CD4-positive, alpha-beta T cell (primary cell): Measurements from ENCODE around the gene MEX3C. TPM values are rescaled to one million over a fixed set of nuclear protein-coding genes. Genes with fewer than 3 reads are reported as not detected.

Experiments used
- ATAC-seq: fragments of 200-7000 bp; cut with Tn5 transposase; one replicate; pipeline ENCODE4 v1.10.0; 2022; ENCODE audit warnings: mild to moderate bottlenecking; ENCODE audit not compliant: poor library complexity
- CTCF ChIA-PET: fragments of 350-600 bp; sonication (Branson Sonifier 250); formaldehyde crosslinking; loops from one replicate; lab custom pipeline; 2021; ENCODE audit warnings: antibody characterized with exemption, inconsistent platforms; lab: Charles Lee
- POLR2A ChIA-PET: fragments of 350-600 bp; sonication (Branson Sonifier 250); formaldehyde crosslinking; loops from one replicate; lab custom pipeline; 2021; ENCODE audit warnings: antibody characterized with exemption, inconsistent platforms; lab: Charles Lee
- DNase-seq, 14 experiments: peaks; one replicate each; pipeline ENCODE4 v3.0.0-alpha.2; 2013 to 2020; ENCODE audit warnings: mixed read lengths in 2 of 14
- H3K27ac ChIP-seq, 2 donors: one replicate each; pipeline versions ENCODE4 v1.5.1 to v1.7.0; 2013; ENCODE audit warnings: low read length in 2 of 2, low read depth in 1 of 2, mild to moderate bottlenecking in 1 of 2
- H3K27me3 ChIP-seq, 2 experiments: 1 replicate in 1 of 2; 2 replicates in 1 of 2; pipeline versions ENCODE4 v1.6.1 to v1.7.0; 2013; ENCODE audit warnings: low read length in 2 of 2, control low read depth in 1 of 2, mild to moderate bottlenecking in 1 of 2, moderate library complexity in 1 of 2; ENCODE audit not compliant: insufficient read depth in 2 of 2, control insufficient read depth in 1 of 2
- H3K36me3 ChIP-seq: one replicate; pipeline ENCODE4 v1.6.1; 2013; ENCODE audit warnings: low read length, control low read depth; ENCODE audit not compliant: insufficient read depth
- H3K4me1 ChIP-seq: one replicate; pipeline ENCODE4 v1.6.1; 2013; ENCODE audit warnings: low read length, control low read depth; ENCODE audit not compliant: insufficient read depth
- H3K4me3 ChIP-seq: one replicate; pipeline ENCODE4 v1.5.1; 2013; ENCODE audit warnings: mild to moderate bottlenecking, low read length, moderate library complexity
- H3K9me3 ChIP-seq, 2 experiments: 1 replicate in 1 of 2; 2 replicates in 1 of 2; pipeline versions ENCODE4 v1.6.1 to v1.7.0; 2013; ENCODE audit warnings: low read length in 2 of 2, mild to moderate bottlenecking in 2 of 2, control low read depth in 1 of 2, moderate library complexity in 1 of 2; ENCODE audit not compliant: control insufficient read depth in 1 of 2, insufficient read depth in 1 of 2
- H3K27ac Mint-ChIP-seq: one replicate; pipeline ENCODE4 v1.8.0; 2020; ENCODE audit warnings: mixed read lengths
- H3K27me3 Mint-ChIP-seq: one replicate; pipeline ENCODE4 v1.8.0; 2021; ENCODE audit warnings: mixed read lengths
- H3K36me3 Mint-ChIP-seq: one replicate; pipeline ENCODE4 v1.8.0; 2021; ENCODE audit warnings: low read depth, mixed read lengths
- H3K4me1 Mint-ChIP-seq: one replicate; pipeline ENCODE4 v1.8.0; 2021; ENCODE audit warnings: low read depth, mixed read lengths
- H3K4me3 Mint-ChIP-seq: one replicate; pipeline ENCODE4 v1.8.0; 2020; ENCODE audit warnings: mild to moderate bottlenecking, mixed read lengths
- H3K9me3 Mint-ChIP-seq: one replicate; pipeline ENCODE4 v1.8.0; 2020; ENCODE audit warnings: mixed read lengths
- CTCF ChIP-seq: fragments of 200-600 bp; IDR thresholded peaks from one replicate; pipeline ENCODE4 v1.8.0; 2022; ENCODE audit warnings: antibody characterized with exemption, mild to moderate bottlenecking
- intact Hi-C, 2 experiments: fragments of 100-400 bp; cut with DNase I in 1 of 2; cut with micrococcal nuclease in 1 of 2; formaldehyde crosslinking; loops; one replicate each; pipeline versions ENCODE4 v1.15.1 to v1.9.0; 2023 to 2025; cut with DNase I, micrococcal nuclease
- total RNA-seq, 174 experiments: library from RNA in 2 of 174; stranded (reverse) in 2 of 174; gene quantifications; one replicate each; pipeline ENCODE4 v1.2.3 and lab custom pipeline; 2021 to 2026

The MEX3C gene
- total RNA-seq, 2 experiments from 2014 or later: 70.8 to 76.1 TPM

GRCh38 chr18:51227660-51228059 lies 30.2 kb upstream of the MEX3C start:
- no peaks in the 10 kb centered on the region for H3K27me3 ChIP-seq
- H3K4me1 ChIP-seq: no peaks in the 10 kb centered on the region
- Mint-ChIP-seq H3K4me3 (no peak overlapping the region), H3K27ac (no peak overlapping the region), H3K27me3 (no peaks in the 10 kb centered on the region), H3K9me3 (peaks cover 3% of the 10 kb centered on the region), H3K4me1 (no peaks in the 10 kb centered on the region), H3K36me3 (no peaks in the 10 kb centered on the region)
- no peaks in the 10 kb centered on the region for H3K9me3 ChIP-seq
- ATAC-seq (no peak), DNase-seq (no peak)
- TF ChIP-seq CTCF: no peak
- no peaks in the 10 kb centered on the region for H3K36me3 ChIP-seq
- H3K4me3 ChIP-seq: no peak overlapping the region
- ChIA-PET CTCF (no interaction called here), POLR2A (no interaction called here)
- intact Hi-C loops: no loop called here
- H3K27ac ChIP-seq: no peak overlapping the region

GRCh38 chr18:51226587-51227350 lies 29.3 kb upstream of the MEX3C start:
- ChIA-PET POLR2A (no interaction called here), CTCF (no interaction called here)
- no peak overlapping the region for H3K27ac ChIP-seq
- no peak overlapping the region for H3K4me3 Mint-ChIP-seq
- H3K27ac Mint-ChIP-seq: no peak overlapping the region
- H3K27me3 Mint-ChIP-seq: no peaks in the 10 kb centered on the region
- H3K4me1 Mint-ChIP-seq: no peaks in the 10 kb centered on the region
- no peaks in the 10 kb centered on the region for H3K9me3 ChIP-seq
- no peaks in the 10 kb centered on the region for H3K36me3 ChIP-seq
- peaks cover 3% of the 10 kb centered on the region for H3K9me3 Mint-ChIP-seq
- H3K4me3 ChIP-seq: no peak overlapping the region
- H3K4me1 ChIP-seq: no peaks in the 10 kb centered on the region
- ATAC-seq: no peak
- no peaks in the 10 kb centered on the region for H3K27me3 ChIP-seq
- no peak for TF ChIP-seq CTCF
- no peak for DNase-seq
- intact Hi-C loops: no loop called here
- no peaks in the 10 kb centered on the region for H3K36me3 Mint-ChIP-seq

- H3K27ac Mint-ChIP-seq: no peak overlapping the region
- Histone ChIP-seq H3K27me3 (no peaks in the 10 kb centered on the region), H3K27ac (no peak overlapping the region), H3K36me3 (no peaks in the 10 kb centered on the region), H3K9me3 (no peaks in the 10 kb centered on the region), H3K4me3 (no peak overlapping the region), H3K4me1 (no peaks in the 10 kb centered on the region)
- no peak for ATAC-seq
- no peak overlapping the region for H3K4me3 Mint-ChIP-seq
- no peaks in the 10 kb centered on the region for H3K36me3 Mint-ChIP-seq
- intact Hi-C loops: no loop called here
- H3K27me3 Mint-ChIP-seq: no peaks in the 10 kb centered on the region
- H3K9me3 Mint-ChIP-seq: peaks cover 3% of the 10 kb centered on the region
- ChIA-PET POLR2A (no interaction called here), CTCF (no interaction called here)
- no peaks in the 10 kb centered on the region for H3K4me1 Mint-ChIP-seq
- no peak for TF ChIP-seq CTCF
- no peak for DNase-seq
Measured at GRCh38 chr18:51226068-51226467, 28.6 kb upstream of the MEX3C start.
